HCT116 (cell line): Measurements from ENCODE around the gene KCNIP3. TPM values are rescaled to one million over a fixed set of nuclear protein-coding genes. Genes with fewer than 3 reads are reported as not detected.

Experiments
- ATAC-seq: fragments of 200-7000 bp; cut with Tn5 transposase; 2 replicates; pipeline ENCODE4 v1.9.1; 2020; ENCODE audit warnings: mild to moderate bottlenecking, moderate library complexity
- BruUV-seq: library from RNA; stranded (reverse); fragments of 400-500 nt; replicated peaks from 2 replicates; lab custom pipeline; 2021; lab: Mats Ljungman, UMichigan
- CTCF ChIA-PET: fragments of 300-600 bp; sonication (Branson Sonifier 250); formaldehyde crosslinking; loops from one replicate; lab custom pipeline; 2021; ENCODE audit warnings: antibody characterized with exemption; lab: Charles Lee
- POLR2A ChIA-PET: fragments of 300-600, 350-600 bp; sonication (Branson Sonifier 250); formaldehyde crosslinking; loops from one replicate; lab custom pipeline; 2021; ENCODE audit warnings: antibody characterized with exemption; lab: Charles Lee
- RAD21 ChIA-PET, 2 experiments: fragments of 300-600 bp; sonication (Branson Sonifier 250); formaldehyde crosslinking; loops; one replicate each; lab custom pipeline; 2023; ENCODE audit warnings: low total read pairs in 2 of 2; ENCODE audit not compliant: uncharacterized antibody in 2 of 2, unreplicated experiment in 2 of 2, low non-redundant PET in 1 of 2; lab: Charles Lee
- DNase-seq: peaks from one replicate; pipeline ENCODE4 v3.0.0-alpha.2; 2010; ENCODE audit warnings: low read depth, low spot score
- H2AFZ ChIP-seq: fragments of 200-600 bp; shearing (Covaris generic), sonication (generic); 2 replicates; pipeline ENCODE4 v1.6.1; 2017; ENCODE audit warnings: low read depth, mixed run types, mixed read lengths, antibody characterized with exemption, low read length; ENCODE audit not compliant: poor library complexity, severe bottlenecking
- H3K27ac ChIP-seq: 2 replicates; pipeline ENCODE4 v1.5.1; 2012; ENCODE audit warnings: low read depth, low read length
- H3K27me3 ChIP-seq: fragments of 200-600 bp; sonication (generic); 2 replicates; pipeline ENCODE4 v1.6.1; 2016; ENCODE audit warnings: mixed run types, low read length, mixed read lengths; ENCODE audit not compliant: insufficient read depth
- H3K36me3 ChIP-seq, 2 experiments: fragments of 200-500 bp in 1 of 2; fragments of 200-600 bp in 1 of 2; sonication (Bioruptor generic) in 1 of 2; sonication (generic) in 1 of 2; 2 replicates each; pipeline versions ENCODE4 v1.5.1 to v1.6.1; 2014 to 2016; ENCODE audit warnings: low read length in 2 of 2, inconsistent platforms in 1 of 2, mixed read lengths in 1 of 2, mixed run types in 1 of 2; ENCODE audit not compliant: insufficient read depth in 2 of 2, control insufficient read depth in 1 of 2
- H3K4me1 ChIP-seq, 2 experiments: fragments of 200-600 bp in 1 of 2; sonication (generic) in 1 of 2; 2 replicates each; pipeline versions ENCODE4 v1.5.1 to v1.6.1; 2012 to 2017; ENCODE audit warnings: low read length in 2 of 2, inconsistent platforms in 1 of 2, mild to moderate bottlenecking in 1 of 2, mixed read lengths in 1 of 2, mixed run types in 1 of 2, moderate library complexity in 1 of 2; ENCODE audit not compliant: insufficient read depth in 2 of 2, control insufficient read depth in 1 of 2
- H3K4me2 ChIP-seq: fragments of 200-600 bp; sonication (generic); 2 replicates; pipeline ENCODE4 v1.6.1; 2017; ENCODE audit warnings: mixed run types, low read length, mixed read lengths
- H3K4me3 ChIP-seq, 2 experiments: fragments of 200-600 bp in 1 of 2; sonication (generic) in 1 of 2; replicated peaks in 1 of 2; 2 replicates each; pipeline ENCODE4 v1.5.1; 2011 to 2016; ENCODE audit warnings: low read length in 2 of 2, control low read depth in 1 of 2, low read depth in 1 of 2, mild to moderate bottlenecking in 1 of 2, mixed read lengths in 1 of 2, mixed run types in 1 of 2
- H3K79me2 ChIP-seq: fragments of 200-600 bp; sonication (generic); 2 replicates; pipeline ENCODE4 v1.6.1; 2017; ENCODE audit warnings: mild to moderate bottlenecking, mixed run types, low read length, moderate library complexity, mixed read lengths; ENCODE audit not compliant: insufficient read depth
- H3K9ac ChIP-seq: fragments of 200-600 bp; sonication (generic); 2 replicates; pipeline ENCODE4 v1.6.1; 2016; ENCODE audit warnings: low read length, mixed read lengths
- H3K9me2 ChIP-seq: fragments of 200-600 bp; sonication (generic), shearing (Covaris generic); 2 replicates; pipeline ENCODE4 v1.6.1; 2017; ENCODE audit warnings: mixed run types, mild to moderate bottlenecking, moderate library complexity; ENCODE audit not compliant: insufficient read depth
- H3K9me3 ChIP-seq, 2 experiments: fragments of 200-500 bp in 1 of 2; fragments of 200-600 bp in 1 of 2; sonication (Bioruptor generic) in 1 of 2; sonication (generic) in 1 of 2; 2 replicates each; pipeline ENCODE4 v1.6.1; 2014 to 2017; ENCODE audit warnings: low read length in 2 of 2, mixed read lengths in 2 of 2, inconsistent platforms in 1 of 2, low read depth in 1 of 2, mild to moderate bottlenecking in 1 of 2, mixed run types in 1 of 2, moderate library complexity in 1 of 2; ENCODE audit not compliant: control insufficient read depth in 1 of 2, insufficient read depth in 1 of 2
- H4K20me1 ChIP-seq: fragments of 200-600 bp; sonication (generic), shearing (Covaris generic); 2 replicates; pipeline ENCODE4 v1.6.1; 2017; ENCODE audit warnings: mixed run types, mild to moderate bottlenecking, moderate library complexity; ENCODE audit not compliant: insufficient read depth
- REST ChIP-seq: IDR thresholded peaks from 2 replicates; pipeline ENCODE4 v1.6.1; 2012; ENCODE audit warnings: low read depth
- SRF ChIP-seq: IDR thresholded peaks from 2 replicates; pipeline ENCODE4 v1.6.1; 2012; ENCODE audit warnings: low read depth
- TCF7L2 ChIP-seq: IDR thresholded peaks from 2 replicates; pipeline ENCODE4 v1.7.0; 2011; ENCODE audit warnings: borderline replicate concordance, inconsistent platforms; ENCODE audit not compliant: insufficient read depth, insufficient read length; ENCODE audit errors: extremely low read depth
- ZFX ChIP-seq: fragments of 450-650 bp; IDR thresholded peaks from 2 replicates; pipeline ENCODE4 v1.6.1; 2017
- intact Hi-C: fragments of 100-400 bp; cut with micrococcal nuclease; formaldehyde crosslinking; loops from 2 replicates; pipeline ENCODE4 v1.10.0; 2022
- total RNA-seq: library from RNA; stranded (reverse); gene quantifications from one replicate; pipeline ENCODE4 v1.2.1, GENCODE V29; 2021; ENCODE audit not compliant: unreplicated experiment

Gene KCNIP3
- total RNA-seq, 1 experiment from 2014 or later: 3.1 TPM

GRCh38 chr2:95375532-95376150, 78.5 kb downstream of the KCNIP3 start:
- H4K20me1 ChIP-seq: no peaks in the 10 kb centered on the region
- H3K9me3 ChIP-seq: no peaks in the 10 kb centered on the region
- intact Hi-C loops: no loop called here
- no peaks in the 10 kb centered on the region for H3K36me3 ChIP-seq
- H3K4me2 ChIP-seq: no peak overlapping the region
- TF ChIP-seq ZFX (no peak), TCF7L2 (no peak), SRF (no peak), REST (no peak)
- DNase-seq (no peak), ATAC-seq (no peak)
- H3K4me1 ChIP-seq: peaks cover 0 to 3% of the 10 kb centered on the region in 2 experiments; a peak in 1 of 4 replicates
- no peaks in the 10 kb centered on the region for H3K79me2 ChIP-seq
- BruUV-seq: no TSS peak
- ChIA-PET POLR2A (no interaction called here), RAD21 (no interaction called here), CTCF (no interaction called here)
- H3K4me3 ChIP-seq: no peak overlapping the region
- H3K9ac ChIP-seq: no peak overlapping the region
- no peak overlapping the region for H3K27ac ChIP-seq
- no peak overlapping the region for H2AFZ ChIP-seq
- no peaks in the 10 kb centered on the region for H3K9me2 ChIP-seq
- H3K27me3 ChIP-seq: no peaks in the 10 kb centered on the region
